Liver (tissue), 9 donors: Measurements from ENCODE around the gene SALL1. TPM values are rescaled to one million over a fixed set of nuclear protein-coding genes. Genes with fewer than 3 reads are reported as not detected.
A peak's percentile ranks its signal among the peaks of the same experiment; 100 is the strongest.

Source experiments
- DNase-seq: peaks from one replicate; pipeline ENCODE4 v3.0.0-alpha.2; 2017; ENCODE audit warnings: low spot score
- H3K27ac ChIP-seq, 2 donors: one replicate each; pipeline ENCODE4 v1.7.0; 2013; ENCODE audit warnings: inconsistent platforms in 2 of 2, low read length in 2 of 2, control low read depth in 1 of 2, low read depth in 1 of 2, mild to moderate bottlenecking in 1 of 2
- H3K27me3 ChIP-seq, 4 donors: one replicate each; pipeline versions ENCODE4 v1.6.1 to v1.7.0; 2013; ENCODE audit warnings: low read length in 3 of 4, inconsistent platforms in 1 of 4, mild to moderate bottlenecking in 1 of 4, moderate library complexity in 1 of 4; ENCODE audit not compliant: control insufficient read depth in 4 of 4, insufficient read depth in 4 of 4
- H3K36me3 ChIP-seq, 4 donors: one replicate each; pipeline versions ENCODE4 v1.6.1 to v1.7.0; 2013; ENCODE audit warnings: low read length in 3 of 4, mild to moderate bottlenecking in 3 of 4, low read depth in 1 of 4, moderate library complexity in 1 of 4; ENCODE audit not compliant: control insufficient read depth in 4 of 4, insufficient read depth in 3 of 4
- H3K4me1 ChIP-seq, 4 donors: one replicate each; pipeline versions ENCODE4 v1.6.1 to v1.7.0; 2013; ENCODE audit warnings: low read length in 3 of 4, mild to moderate bottlenecking in 3 of 4, moderate library complexity in 1 of 4; ENCODE audit not compliant: control insufficient read depth in 4 of 4, insufficient read depth in 4 of 4
- H3K4me3 ChIP-seq, 3 donors: one replicate each; pipeline versions ENCODE4 v1.6.1 to v1.7.0; 2013; ENCODE audit warnings: low read length in 3 of 3, control low read depth in 1 of 3, low read depth in 1 of 3, mild to moderate bottlenecking in 1 of 3
- H3K9ac ChIP-seq, 2 donors: one replicate each; pipeline ENCODE4 v1.7.0; 2013; ENCODE audit warnings: low read length in 2 of 2, mild to moderate bottlenecking in 2 of 2, moderate library complexity in 2 of 2, control low read depth in 1 of 2, low read depth in 1 of 2
- H3K9me3 ChIP-seq, 4 donors: one replicate each; pipeline versions ENCODE4 v1.6.1 to v1.7.0; 2013; ENCODE audit warnings: low read length in 3 of 4; ENCODE audit not compliant: control insufficient read depth in 4 of 4
- ATF3 ChIP-seq: IDR thresholded peaks from 2 replicates; pipeline ENCODE4 v1.6.1; 2016; ENCODE audit warnings: antibody characterized with exemption
- CTCF ChIP-seq: fragments of 150-350 bp; IDR thresholded peaks from 2 replicates; pipeline ENCODE4 v1.5.1; 2017; ENCODE audit warnings: improper control_type of control experiment, low read depth, low read length; ENCODE audit not compliant: missing input control
- EGR1 ChIP-seq, 2 donors: IDR thresholded peaks; 2 replicates each; pipeline ENCODE4 v1.6.1; 2016 to 2018; ENCODE audit warnings: antibody characterized with exemption in 2 of 2, low read depth in 2 of 2
- FOXA1 ChIP-seq: IDR thresholded peaks from 2 replicates; pipeline ENCODE4 v1.6.1; 2016; ENCODE audit warnings: antibody characterized with exemption
- FOXA2 ChIP-seq: IDR thresholded peaks from 2 replicates; pipeline ENCODE4 v1.6.1; 2016; ENCODE audit warnings: antibody characterized with exemption
- GABPA ChIP-seq, 2 donors: IDR thresholded peaks in 1 of 2; conservative IDR thresholded peaks in 1 of 2; 2 replicates each; pipeline ENCODE4 v1.6.1; 2016; ENCODE audit warnings: antibody characterized with exemption in 2 of 2, mild to moderate bottlenecking in 1 of 2, moderate library complexity in 1 of 2
- HNF4A ChIP-seq, 2 donors: conservative IDR thresholded peaks; 2 replicates each; pipeline ENCODE4 v1.6.1; 2016; ENCODE audit warnings: antibody characterized with exemption in 2 of 2, mild to moderate bottlenecking in 2 of 2
- HNF4G ChIP-seq: IDR thresholded peaks from 2 replicates; pipeline ENCODE4 v1.6.1; 2016; ENCODE audit warnings: antibody characterized with exemption
- JUND ChIP-seq, 2 donors: IDR thresholded peaks; 2 replicates each; pipeline ENCODE4 v1.6.1; 2016; ENCODE audit warnings: antibody characterized with exemption in 2 of 2
- NR2F2 ChIP-seq: IDR thresholded peaks from 2 replicates; pipeline ENCODE4 v1.6.1; 2016; ENCODE audit warnings: antibody characterized with exemption
- RAD21 ChIP-seq, 2 donors: IDR thresholded peaks; 2 replicates each; pipeline ENCODE4 v1.6.1; 2016; ENCODE audit warnings: antibody characterized with exemption in 2 of 2, mild to moderate bottlenecking in 2 of 2
- REST ChIP-seq: IDR thresholded peaks from 2 replicates; pipeline ENCODE4 v1.6.1; 2016; ENCODE audit warnings: antibody characterized with exemption, mild to moderate bottlenecking
- RXRA ChIP-seq, 2 donors: IDR thresholded peaks; 2 replicates each; pipeline ENCODE4 v1.6.1; 2017 to 2018; ENCODE audit warnings: antibody characterized with exemption in 2 of 2, mild to moderate bottlenecking in 1 of 2
- SP1 ChIP-seq: IDR thresholded peaks from 2 replicates; pipeline ENCODE4 v1.6.1; 2018; ENCODE audit warnings: antibody characterized with exemption, mild to moderate bottlenecking
- TAF1 ChIP-seq: conservative IDR thresholded peaks from 2 replicates; pipeline ENCODE4 v1.6.1; 2016; ENCODE audit warnings: antibody characterized with exemption, mild to moderate bottlenecking
- YY1 ChIP-seq: IDR thresholded peaks from 2 replicates; pipeline ENCODE4 v1.6.1; 2016; ENCODE audit warnings: antibody characterized with exemption, mild to moderate bottlenecking
- ZBTB33 ChIP-seq: IDR thresholded peaks from 2 replicates; pipeline ENCODE4 v1.6.1; 2016; ENCODE audit warnings: antibody characterized with exemption
- WGBS: extraction: QIAGEN DNeasy Blood & Tissue Kit; methylation state at CpG from one replicate; pipeline ENCODE4 v1.1.7; 2013; 5-methylcytosine and 5-hydroxymethylcytosine counted together
- polyA plus RNA-seq, 2 donors: library from polyadenylated mRNA; stranded (reverse) in 1 of 2; unstranded in 1 of 2; fragments of 200-250 nt in 1 of 2; fragments of >200 nt in 1 of 2; fragmentation: Nextera tagmentation in 1 of 2; extraction: Ambion mirVana in 1 of 2; gene quantifications; one replicate each; pipeline versions ENCODE4 v1.2.1 to v1.2.3, GENCODE V29; 2013 to 2015
- total RNA-seq, 2 donors: library from RNA; depleted of rRNA; stranded (reverse); fragments of >200 nt; gene quantifications; one replicate each; pipeline ENCODE4 v1.2.3, GENCODE V29; 2014
- TF ChIP-seq, protein P1 (sequence below): IDR thresholded peaks from 2 replicates; pipeline ENCODE4 v1.6.1; 2016; ENCODE audit warnings: antibody characterized with exemption
- donor health status: healthy.
- donor health status: healthy.
- donor health status: healthy.
- donor health status: healthy.
- donor health status: healthy.

SALL1 gene
- total and polyA plus RNA-seq, 4 donors, result 1.8 to 13.4 (median 11.7) TPM

DNA sequence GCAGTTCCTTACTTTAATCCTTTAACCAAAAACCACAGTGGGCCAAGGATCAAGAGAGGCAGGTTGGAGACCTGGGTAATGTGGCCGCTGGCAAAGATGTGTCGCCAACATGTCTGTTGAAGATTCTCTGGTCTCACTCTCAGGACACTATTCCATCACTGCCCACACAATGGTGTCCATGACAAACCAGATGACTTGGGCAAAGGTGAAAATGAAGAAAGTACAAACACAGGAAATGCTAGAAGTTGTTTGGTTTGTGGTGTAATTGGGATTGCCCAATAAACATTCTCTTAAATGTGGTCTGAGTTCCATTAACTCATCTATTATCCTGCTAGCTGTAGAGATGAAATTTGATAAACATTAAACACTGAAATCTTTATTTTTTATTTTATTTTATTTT is 43.3 kb downstream of the SALL1 start:
- Histone ChIP-seq H3K36me3 (no peaks in the 10 kb centered on the region), H3K27ac (peak overlapping the region; percentile 68 to 77), H3K4me1 (peaks cover 14 to 33% (median 19%) of the 10 kb centered on the region in 4 donors), H3K27me3 (no peaks in the 10 kb centered on the region), H3K9ac (no peak overlapping the region), H3K9me3 (no peaks in the 10 kb centered on the region), H3K4me3 (no peak overlapping the region)
- DNase-seq, result no peak
- WGBS, result 58% methylated on average over 2 of the region's 2 CpGs
- TF ChIP-seq, protein P1, sequence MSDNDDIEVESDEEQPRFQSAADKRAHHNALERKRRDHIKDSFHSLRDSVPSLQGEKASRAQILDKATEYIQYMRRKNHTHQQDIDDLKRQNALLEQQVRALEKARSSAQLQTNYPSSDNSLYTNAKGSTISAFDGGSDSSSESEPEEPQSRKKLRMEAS, result peak; percentile 61
- TF ChIP-seq EGR1 (IDR thresholded peaks at IDR 0.05; ENCODE audit: low read depth in 2 of 2) (peak in 1 of 2 donors; percentile 57), HNF4G (no peak), TAF1 (no peak), ZBTB33 (peak; percentile 66), FOXA1 (peak; percentile 30), REST (peak; percentile 61), HNF4A (conservative IDR thresholded peaks at IDR 0.05) (peak; percentile 73 to 86), YY1 (peak; percentile 95), CTCF (no peak), GABPA (IDR thresholded peaks at IDR 0.05 in 1 of 2, conservative IDR thresholded peaks at IDR 0.05 in 1 of 2) (peak in 1 of 2 donors; percentile 24), FOXA2 (peak; percentile 63), NR2F2 (no peak), RXRA (IDR thresholded peaks at IDR 0.05) (peak; percentile 82 to 88), JUND (IDR thresholded peaks at IDR 0.05) (peak in 1 of 2 donors; percentile 69), ATF3 (peak; percentile 20), RAD21 (IDR thresholded peaks at IDR 0.05) (peak; percentile 45 to 51), SP1 (peak; percentile 85)
